GM23338 (cell line): ENCODE data around the gene WDR27. TPM values are rescaled to one million over a fixed set of nuclear protein-coding genes. Genes with fewer than 3 reads are reported as not detected.

Experiments
- CREB1 ChIP-seq: fragments of 250-450 bp; sonication (Bioruptor Pico); IDR thresholded peaks from 2 replicates; pipeline ENCODE4 v1.5.0; 2020; ENCODE audit warnings: low read depth, mild to moderate bottlenecking, moderate library complexity
- CTCF ChIP-seq, 2 experiments: fragments of 200-600 bp in 1 of 2; sonication (generic) in 1 of 2; conservative IDR thresholded peaks; 2 replicates each; pipeline versions ENCODE4 v1.5.1 to v1.6.1; 2016 to 2017; ENCODE audit warnings: antibody characterized with exemption in 2 of 2, low read depth in 2 of 2, mild to moderate bottlenecking in 2 of 2, moderate library complexity in 1 of 2
- JUNB ChIP-seq: IDR thresholded peaks from one replicate; pipeline ENCODE4 v1.6.1; 2016; ENCODE audit warnings: antibody characterized with exemption; ENCODE audit not compliant: unreplicated experiment
- REST ChIP-seq: IDR thresholded peaks from one replicate; pipeline ENCODE4 v1.6.1; 2018; ENCODE audit warnings: antibody characterized with exemption; ENCODE audit not compliant: unreplicated experiment
- ZNF114 ChIP-seq: fragments of 250-450 bp; sonication (Bioruptor Pico); IDR thresholded peaks from 2 replicates; pipeline ENCODE4 v1.5.0; 2020; ENCODE audit warnings: mild to moderate bottlenecking, moderate library complexity
- ZNF462 ChIP-seq: fragments of 250-450 bp; sonication (Bioruptor Pico); IDR thresholded peaks from 2 replicates; pipeline ENCODE4 v1.5.0; 2020; ENCODE audit warnings: mild to moderate bottlenecking, moderate library complexity
- polyA plus RNA-seq: library from polyadenylated mRNA; unstranded; fragments of >200 nt; fragmentation: Nextera tagmentation; extraction: Ambion mirVana; gene quantifications from 2 replicates; pipeline ENCODE4 v1.2.1, GENCODE V29; 2016
- total RNA-seq: library from RNA; depleted of rRNA; stranded (reverse); fragments of >200 nt; shearing (Covaris generic); gene quantifications from 2 replicates; pipeline ENCODE4 v1.2.3, GENCODE V29; 2014

WDR27 gene
- total and polyA plus RNA-seq, 2 experiments from 2014 or later = 55.3 to 80.4 TPM

- no peak for TF ChIP-seq ZNF462 (CRISPR knock-in tag)
- TF ChIP-seq JUNB = no peak
- TF ChIP-seq REST = no peak
- TF ChIP-seq CTCF (conservative IDR thresholded peaks at IDR 0.05; ENCODE audit: low read depth in 2 of 2) = no peak
- no peak for TF ChIP-seq ZNF114 (CRISPR knock-in tag)
- no peak for TF ChIP-seq CREB1 (CRISPR knock-in tag)
These were observed 63.4 kb downstream of the WDR27 start (continued) for GRCh38 chr6:169638388-169638787.
